GM19397 (cell line): ENCODE results near the gene RBM34.
"Not testable (repeated sequence)": the region's sequence is repeated elsewhere in the genome, so short reads cannot be mapped to it uniquely, and the experiment has no call there.

Source experiments
- ATAC-seq: cut with Tn5 transposase; IDR thresholded peaks from one replicate; pipeline ENCODE4 v1.9.1; 2021; ENCODE audit warnings: mild to moderate bottlenecking, moderate library complexity; ENCODE audit not compliant: unreplicated experiment

Gene RBM34

GRCh38 chr1:235160957-235161684 is at the start of gene RBM34:
Gene RBM34 (minus strand): TSS chr1:235161250. CDS start chr1:235161226, 24 bp downstream.
- peak; percentile 96 for ATAC-seq

- no peak for ATAC-seq
These were observed 46.1 kb upstream of the RBM34 start for GRCh38 chr1:235207209-235207565.

- no peak for ATAC-seq
These were observed 45.6 kb upstream of the RBM34 start for GRCh38 chr1:235206533-235207208.

GRCh38 chr1:235205687-235206086 is 44.6 kb upstream of the RBM34 start:
- ATAC-seq: no peak

- ATAC-seq: no peak
These were observed 42.4 kb upstream of the RBM34 start for GRCh38 chr1:235203428-235203827.

GRCh38 chr1:235202447-235202846 is 41.4 kb upstream of the RBM34 start:
- not testable (repeated sequence) for ATAC-seq

GRCh38 chr1:235199441-235199840 is 38.4 kb upstream of the RBM34 start:
- ATAC-seq: no peak

- ATAC-seq: no peak
These were observed 29.4 kb upstream of the RBM34 start for GRCh38 chr1:235190431-235190830.

GRCh38 chr1:235187316-235187715 is 26.3 kb upstream of the RBM34 start:
- no peak for ATAC-seq

GRCh38 chr1:235181561-235182245 is 20.7 kb upstream of the RBM34 start:
- ATAC-seq: no peak

GRCh38 chr1:235180916-235181460 is 19.9 kb upstream of the RBM34 start:
- ATAC-seq: no peak

GRCh38 chr1:235176486-235176885 is 15.4 kb upstream of the RBM34 start:
- no peak for ATAC-seq

GRCh38 chr1:235169986-235170385 is 8.9 kb upstream of the RBM34 start:
- no peak for ATAC-seq

- ATAC-seq: no peak
These were observed 7.3 kb upstream of the RBM34 start for GRCh38 chr1:235168375-235168774.

GRCh38 chr1:235161685-235162327 is 756 bp upstream of the RBM34 start:
- no peak for ATAC-seq

- peak; percentile 30 for ATAC-seq
These were observed 580 bp downstream of the RBM34 start for GRCh38 chr1:235160383-235160956.

GRCh38 chr1:235159930-235160329 is 1.1 kb downstream of the RBM34 start:
- ATAC-seq: not testable (repeated sequence)

GRCh38 chr1:235159284-235159683 is 1.8 kb downstream of the RBM34 start:
- not testable (repeated sequence) for ATAC-seq

GRCh38 chr1:235158680-235159079 is 2.4 kb downstream of the RBM34 start:
- no peak for ATAC-seq

- ATAC-seq: no peak
These were observed 3.9 kb downstream of the RBM34 start for GRCh38 chr1:235157150-235157549.

GRCh38 chr1:235156740-235157139 is 4.3 kb downstream of the RBM34 start:
- ATAC-seq: no peak
